Activated T-helper 2 cell treated with anti-CD3 and anti-CD28 coated beads, Interferon-gamma antibody, Interleukin-2, Interleukin-4, amounts not matched to agents 10 μg/mL and 5 μg/mL and 100 μg/mL, durations not matched to agents 14 hours and 24 hours and 36 hours (primary cell): ENCODE results near the gene DVL2. TPM values are rescaled to one million over a fixed set of nuclear protein-coding genes. Genes with fewer than 3 reads are reported as not detected.
A peak's percentile ranks its signal among the peaks of the same experiment; 100 is the strongest.
"Not testable (repeated sequence)": the region's sequence is repeated elsewhere in the genome, so short reads cannot be mapped to it uniquely, and the experiment has no call there.

Experiments used
- DNase-seq: peaks from one replicate; pipeline ENCODE4 v3.0.0; 2021; ENCODE audit warnings: low spot score
- H3K27ac Mint-ChIP-seq: one replicate; pipeline ENCODE4 v1.8.0; 2021; ENCODE audit warnings: mixed read lengths
- H3K27me3 Mint-ChIP-seq: one replicate; pipeline ENCODE4 v1.8.0; 2021; ENCODE audit warnings: low read depth, mixed read lengths
- H3K36me3 Mint-ChIP-seq: one replicate; pipeline ENCODE4 v1.8.0; 2021; ENCODE audit warnings: low read depth, mixed read lengths
- H3K4me1 Mint-ChIP-seq: one replicate; pipeline ENCODE4 v1.8.0; 2021; ENCODE audit warnings: low read depth, mixed read lengths
- H3K4me3 Mint-ChIP-seq: one replicate; pipeline ENCODE4 v1.8.0; 2021; ENCODE audit warnings: low read depth, mild to moderate bottlenecking, moderate library complexity, mixed read lengths
- H3K9me3 Mint-ChIP-seq: one replicate; pipeline ENCODE4 v1.8.0; 2021; ENCODE audit warnings: mixed read lengths
- intact Hi-C: fragments of 100-400 bp; cut with micrococcal nuclease; formaldehyde crosslinking; loops from one replicate; pipeline ENCODE4 v1.15.1; 2023
- total RNA-seq: library from RNA; stranded (reverse); gene quantifications from 2 replicates; pipeline ENCODE4 v1.2.3, GENCODE V29; 2022

Gene DVL2
- total RNA-seq, 1 donor from 2014 or later, result 69.7 TPM

DNA sequence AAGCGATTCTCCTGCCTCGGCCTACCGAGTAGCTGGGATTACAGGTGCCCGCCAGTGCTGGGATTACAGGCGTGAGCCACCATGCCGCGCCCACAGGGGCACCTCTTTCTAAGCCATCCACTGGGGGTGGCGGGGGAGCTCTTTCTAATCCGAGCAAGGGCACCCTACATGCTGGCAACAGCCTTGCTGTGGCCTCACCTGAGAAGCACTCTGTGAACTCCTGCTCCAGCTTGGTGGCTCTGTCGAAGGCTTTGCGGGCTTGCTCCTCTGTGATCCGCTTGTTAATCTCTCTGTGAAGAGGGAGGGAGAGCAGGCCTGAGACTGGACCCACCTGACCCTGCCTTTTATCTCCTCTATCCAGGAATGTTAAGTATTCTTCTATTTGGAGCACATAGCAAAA is 43.2 kb downstream of the DVL2 start:
- Mint-ChIP-seq H3K27me3 (no peaks in the 10 kb centered on the region), H3K36me3 (no peaks in the 10 kb centered on the region), H3K9me3 (no peaks in the 10 kb centered on the region), H3K27ac (no peak overlapping the region), H3K4me3 (no peak overlapping the region), H3K4me1 (no peaks in the 10 kb centered on the region)
- intact Hi-C loops, result no loop called here
- no peak for DNase-seq

DNA sequence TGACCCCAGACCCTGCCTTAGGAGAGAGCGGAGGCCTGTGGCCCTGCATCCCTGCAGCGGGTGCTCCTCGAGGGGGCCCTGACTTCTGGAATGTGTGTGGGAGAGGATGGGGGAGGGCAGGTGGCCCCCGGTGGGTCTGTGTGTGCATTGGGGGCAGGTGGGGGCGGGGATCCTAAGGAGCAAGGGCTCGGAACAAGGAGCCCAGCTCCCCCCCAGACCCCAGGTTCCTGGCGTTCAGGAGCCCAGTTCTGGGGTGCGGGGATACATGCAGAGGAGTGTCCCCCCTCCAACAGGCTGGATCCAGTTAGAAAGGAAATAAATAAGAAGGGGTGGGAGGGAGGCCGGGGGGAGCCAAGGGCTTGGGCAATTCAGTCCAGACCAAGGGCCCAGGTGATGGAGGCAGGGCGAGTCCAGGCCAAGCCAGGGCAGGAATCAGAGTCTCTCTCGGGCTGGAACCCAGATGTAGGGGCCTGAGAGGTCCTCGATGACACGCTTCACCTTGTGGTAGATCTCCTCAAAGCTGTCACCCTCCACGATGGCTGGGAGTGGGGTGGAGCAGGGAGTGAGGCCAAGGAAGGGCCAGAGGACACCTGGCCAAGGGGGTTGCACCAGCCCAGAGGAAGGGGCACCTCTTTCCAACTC is 43.9 kb downstream of the DVL2 start:
- Mint-ChIP-seq H3K27me3 (no peaks in the 10 kb centered on the region), H3K4me3 (no peak overlapping the region), H3K36me3 (no peaks in the 10 kb centered on the region), H3K9me3 (no peaks in the 10 kb centered on the region), H3K27ac (no peak overlapping the region), H3K4me1 (no peaks in the 10 kb centered on the region)
- intact Hi-C loops, result no loop called here
- no peak for DNase-seq

DNA sequence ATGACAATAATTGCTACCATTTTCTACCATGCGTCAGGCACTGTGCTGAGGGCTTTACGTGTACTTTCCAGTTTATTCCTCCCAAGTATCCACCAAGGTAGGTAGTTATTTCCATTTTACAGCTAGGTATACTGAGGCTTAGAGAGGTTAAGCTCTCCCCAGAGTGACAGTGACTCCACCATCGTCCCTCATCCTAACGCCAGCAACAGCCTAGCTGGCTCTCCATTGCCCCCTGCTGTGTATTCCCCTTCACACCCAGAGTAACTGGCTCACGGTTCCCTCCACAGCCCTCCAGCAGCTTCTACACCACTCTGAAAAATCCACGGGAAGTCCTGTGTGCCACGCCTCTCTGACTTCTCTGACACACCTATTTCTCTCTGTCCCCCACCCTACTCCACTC is 48.1 kb downstream of the DVL2 start:
- H3K4me1 Mint-ChIP-seq, result no peaks in the 10 kb centered on the region
- H3K27me3 Mint-ChIP-seq, result no peaks in the 10 kb centered on the region
- H3K9me3 Mint-ChIP-seq, result no peaks in the 10 kb centered on the region
- intact Hi-C loops, result no loop called here
- no peak overlapping the region for H3K4me3 Mint-ChIP-seq
- H3K36me3 Mint-ChIP-seq, result no peaks in the 10 kb centered on the region
- no peak overlapping the region for H3K27ac Mint-ChIP-seq
- DNase-seq, result no peak

DNA sequence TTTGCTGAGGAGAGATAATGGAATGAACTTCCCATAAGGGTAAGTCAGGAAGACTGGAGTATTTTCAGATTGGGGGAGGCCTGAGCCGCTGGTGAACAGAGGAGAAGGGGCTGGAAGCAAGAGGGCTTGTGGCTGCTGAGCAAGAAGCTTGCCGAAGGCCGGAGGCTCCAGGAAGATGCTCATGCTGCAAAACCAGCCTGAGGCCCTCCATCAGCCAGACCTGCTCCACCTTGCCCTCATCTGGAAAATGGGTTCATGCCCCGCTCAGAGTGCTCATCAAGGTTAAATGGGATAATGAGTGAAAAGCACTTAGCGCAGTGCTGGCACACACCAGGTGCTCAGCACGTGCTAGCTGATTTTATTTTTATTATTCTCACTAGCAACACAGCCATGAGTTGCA is 49.7 kb downstream of the DVL2 start:
- H3K27me3 Mint-ChIP-seq, result no peaks in the 10 kb centered on the region
- no peak for DNase-seq
- no peaks in the 10 kb centered on the region for H3K9me3 Mint-ChIP-seq
- H3K4me1 Mint-ChIP-seq, result no peaks in the 10 kb centered on the region
- H3K4me3 Mint-ChIP-seq, result no peak overlapping the region
- H3K27ac Mint-ChIP-seq, result no peak overlapping the region
- intact Hi-C loops, result no loop called here
- no peaks in the 10 kb centered on the region for H3K36me3 Mint-ChIP-seq

DNA sequence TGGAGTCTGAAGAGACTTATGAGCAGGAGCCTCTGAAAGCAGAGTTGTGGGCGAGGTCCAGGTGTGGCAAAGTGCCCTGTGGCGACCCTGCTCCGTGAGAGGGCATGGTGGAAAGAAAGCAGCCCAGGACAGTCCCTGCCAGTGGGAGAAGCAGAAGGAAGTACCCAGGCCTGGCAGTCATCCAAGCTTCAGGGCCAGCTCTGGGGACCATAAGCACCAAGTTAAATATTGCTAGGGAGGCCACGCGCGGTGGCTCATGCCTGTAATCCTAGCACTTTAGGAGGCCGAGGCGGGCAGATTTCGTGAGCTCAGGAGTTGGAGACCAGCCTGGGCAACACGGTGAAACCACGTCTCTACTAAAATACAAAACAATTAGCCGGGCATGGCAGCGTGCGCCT is 50.2 kb downstream of the DVL2 start:
- Mint-ChIP-seq H3K27me3 (no peaks in the 10 kb centered on the region), H3K4me1 (no peaks in the 10 kb centered on the region), H3K9me3 (no peaks in the 10 kb centered on the region), H3K4me3 (no peak overlapping the region), H3K27ac (no peak overlapping the region), H3K36me3 (no peaks in the 10 kb centered on the region)
- no peak for DNase-seq
- intact Hi-C loops, result no loop called here

DNA sequence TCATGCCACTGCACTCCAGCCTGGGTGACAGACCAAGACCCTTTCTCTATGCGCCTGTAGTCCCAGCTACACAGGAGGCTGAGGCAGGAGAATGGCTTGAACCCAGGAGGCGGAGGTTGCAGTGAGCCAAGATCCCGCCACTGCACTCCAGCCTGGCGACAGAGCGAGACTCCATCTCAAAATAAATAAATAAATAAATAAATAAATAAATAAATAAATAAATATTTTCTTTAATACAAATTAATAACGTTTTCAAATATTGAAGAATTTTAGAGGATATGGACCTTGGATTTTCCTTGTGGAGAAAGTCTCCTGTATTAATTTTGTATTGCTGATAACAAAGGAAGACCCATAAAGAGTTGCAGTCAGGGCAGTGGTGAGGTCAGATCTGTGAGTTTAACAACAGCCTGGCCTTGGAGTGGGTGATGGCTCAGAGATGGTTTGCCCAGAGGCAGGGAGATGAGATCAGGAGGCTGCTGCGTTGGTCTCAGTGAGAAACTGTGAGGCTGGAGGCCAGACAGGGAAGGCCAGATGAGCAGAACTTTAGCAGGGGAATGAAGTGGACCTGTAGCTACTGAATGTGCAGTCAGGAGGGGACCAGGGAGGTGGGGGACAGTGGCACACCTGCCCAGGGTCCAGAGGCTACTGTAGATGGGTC is 50.8 kb downstream of the DVL2 start:
- intact Hi-C loops, result no loop called here
- Mint-ChIP-seq H3K27ac (no peak overlapping the region), H3K4me1 (no peaks in the 10 kb centered on the region), H3K36me3 (no peaks in the 10 kb centered on the region), H3K4me3 (no peak overlapping the region), H3K9me3 (no peaks in the 10 kb centered on the region), H3K27me3 (no peaks in the 10 kb centered on the region)
- no peak for DNase-seq

DNA sequence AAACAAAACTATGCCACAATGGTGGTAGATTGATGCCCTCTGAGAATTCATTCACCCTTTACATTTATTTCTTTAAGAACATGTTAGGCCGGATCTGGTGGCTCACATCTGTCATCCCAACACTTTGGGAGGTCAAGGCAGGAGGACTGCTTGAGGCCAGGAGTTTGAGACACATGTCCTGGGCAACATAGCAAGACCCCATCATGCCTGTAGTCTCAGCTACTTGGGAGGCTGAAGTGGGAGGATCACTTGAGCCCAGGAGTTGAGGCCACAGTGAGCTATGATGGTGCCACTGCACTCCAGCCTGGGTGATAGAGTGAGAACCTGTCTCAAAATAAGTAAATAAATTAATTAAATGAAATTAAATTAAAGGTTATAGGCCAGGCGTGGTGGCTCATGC is 52.2 kb downstream of the DVL2 start:
- H3K4me3 Mint-ChIP-seq, H3K27ac Mint-ChIP-seq, H3K36me3 Mint-ChIP-seq, H3K4me1 Mint-ChIP-seq, H3K9me3 Mint-ChIP-seq, DNase-seq, H3K27me3 Mint-ChIP-seq, intact Hi-C loops: not testable (repeated sequence)

DNA sequence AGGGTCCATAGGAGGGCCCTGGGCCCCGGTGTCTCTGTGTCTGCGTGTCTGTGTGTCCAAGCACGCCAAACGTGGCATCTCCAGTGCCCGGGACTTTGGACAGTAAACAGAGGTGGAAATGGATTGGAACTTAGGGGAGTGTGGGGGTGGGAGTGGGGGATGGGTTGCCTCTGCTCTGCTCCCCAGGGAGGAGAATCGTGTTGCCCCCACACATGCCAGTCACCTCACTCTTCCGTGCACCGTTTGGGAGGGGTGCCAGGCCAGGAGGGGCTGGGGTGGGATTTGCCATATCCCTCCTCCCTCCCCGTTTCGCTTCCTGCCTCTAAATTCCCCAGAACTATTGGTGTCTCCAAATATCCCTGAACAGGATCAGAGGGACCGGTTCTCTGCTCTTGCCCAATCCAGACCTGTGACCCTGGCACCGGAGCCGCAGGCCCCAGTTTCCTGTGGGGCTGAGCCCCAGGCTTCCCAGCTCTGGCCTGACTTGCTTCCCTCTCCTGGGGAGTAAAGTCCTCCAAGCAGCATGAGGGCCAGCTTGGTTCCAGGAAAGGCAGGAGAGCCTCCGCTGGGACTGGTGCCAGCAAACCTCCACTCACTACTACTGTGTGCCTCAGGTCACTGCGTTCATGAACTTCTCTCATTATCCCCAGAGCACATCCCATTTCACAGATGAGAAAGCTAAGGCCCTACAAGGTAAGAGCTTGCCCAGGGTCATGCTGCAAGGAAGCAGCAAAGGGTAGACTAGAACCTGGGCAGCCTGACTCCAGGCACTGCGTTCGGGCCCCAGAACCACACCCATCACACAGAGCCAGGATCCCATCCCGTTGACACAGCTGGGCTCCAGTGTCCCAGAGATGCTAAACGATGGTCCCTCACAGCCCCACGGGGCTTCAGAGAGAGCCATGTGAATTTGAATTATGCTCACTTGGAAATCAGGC is 54.7 kb downstream of the DVL2 start, which contains the start of gene ASGR1:
Gene ASGR1, minus strand, starts transcription at position 54 of the 938 bp plus-strand sequence. CDS start 807 bp downstream, outside the sequence.
- Mint-ChIP-seq H3K4me3 (peak within 1 kb of the TSS; percentile 64), H3K4me1 (peaks cover 9% of the 10 kb centered on the region), H3K27me3 (peaks cover 7% of the 10 kb centered on the region), H3K36me3 (no peaks in the 10 kb centered on the region), H3K9me3 (no peaks in the 10 kb centered on the region), H3K27ac (no peak within 1 kb of the TSS)
- intact Hi-C loops, result no loop called here
- DNase-seq, result no peak

DNA sequence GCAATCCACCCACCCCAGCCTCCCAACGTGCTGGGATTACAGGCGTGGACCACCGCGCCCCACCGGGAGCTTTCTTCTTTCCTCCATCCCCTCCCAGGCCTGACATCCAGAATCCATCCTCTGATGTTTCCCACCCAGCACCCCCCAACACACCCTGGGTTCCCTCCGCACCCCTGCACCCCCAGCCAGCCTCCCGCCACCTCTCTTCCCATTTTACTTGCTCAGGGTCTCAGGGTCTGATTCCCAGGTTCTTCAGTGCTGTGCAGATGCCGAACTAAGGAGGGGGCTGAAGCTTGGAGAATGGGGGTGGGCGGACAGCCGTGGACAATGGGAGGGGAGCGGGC is 55.4 kb downstream of the DVL2 start:
- Mint-ChIP-seq H3K27ac (no peak overlapping the region), H3K27me3 (peaks cover 7% of the 10 kb centered on the region), H3K4me1 (peaks cover 9% of the 10 kb centered on the region), H3K4me3 (no peak overlapping the region), H3K9me3 (no peaks in the 10 kb centered on the region), H3K36me3 (no peaks in the 10 kb centered on the region)
- intact Hi-C loops, result no loop called here
- DNase-seq, result no peak

DNA sequence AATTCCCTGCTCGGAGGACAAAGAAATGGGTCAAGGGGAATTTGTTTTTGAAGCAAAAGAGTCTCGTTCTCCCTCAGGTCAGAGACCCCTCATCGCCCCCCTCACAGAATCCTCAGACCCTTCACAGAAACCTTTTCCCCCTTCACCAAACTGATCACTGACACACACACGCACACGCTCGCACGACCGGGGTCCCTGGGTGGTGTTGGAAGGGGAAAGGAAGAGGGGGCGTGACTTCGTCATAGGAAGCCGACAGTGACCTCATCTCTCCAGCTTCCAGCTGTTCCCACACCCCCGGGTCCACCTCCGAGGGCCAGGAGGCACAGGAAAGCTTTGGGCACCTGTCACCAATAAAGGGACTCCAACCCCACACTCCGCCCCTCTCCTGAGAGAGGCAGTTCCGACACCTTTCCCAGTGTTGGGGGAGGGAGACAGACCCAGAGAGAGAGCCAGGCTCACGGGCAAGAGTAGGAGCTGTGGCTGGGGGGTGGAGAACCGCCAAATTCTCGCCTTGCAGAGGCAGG is 56.3 kb downstream of the DVL2 start:
- Mint-ChIP-seq H3K27ac (no peak overlapping the region), H3K36me3 (no peaks in the 10 kb centered on the region), H3K4me3 (peak overlapping the region; percentile 64), H3K27me3 (peaks cover 7% of the 10 kb centered on the region), H3K4me1 (peaks cover 9% of the 10 kb centered on the region), H3K9me3 (no peaks in the 10 kb centered on the region)
- intact Hi-C loops, result loop anchor here (2.0 kb wide), 1 partner anchor 131 kb away; no protein-coding TSS in a partner anchor
- DNase-seq, result no peak

DNA sequence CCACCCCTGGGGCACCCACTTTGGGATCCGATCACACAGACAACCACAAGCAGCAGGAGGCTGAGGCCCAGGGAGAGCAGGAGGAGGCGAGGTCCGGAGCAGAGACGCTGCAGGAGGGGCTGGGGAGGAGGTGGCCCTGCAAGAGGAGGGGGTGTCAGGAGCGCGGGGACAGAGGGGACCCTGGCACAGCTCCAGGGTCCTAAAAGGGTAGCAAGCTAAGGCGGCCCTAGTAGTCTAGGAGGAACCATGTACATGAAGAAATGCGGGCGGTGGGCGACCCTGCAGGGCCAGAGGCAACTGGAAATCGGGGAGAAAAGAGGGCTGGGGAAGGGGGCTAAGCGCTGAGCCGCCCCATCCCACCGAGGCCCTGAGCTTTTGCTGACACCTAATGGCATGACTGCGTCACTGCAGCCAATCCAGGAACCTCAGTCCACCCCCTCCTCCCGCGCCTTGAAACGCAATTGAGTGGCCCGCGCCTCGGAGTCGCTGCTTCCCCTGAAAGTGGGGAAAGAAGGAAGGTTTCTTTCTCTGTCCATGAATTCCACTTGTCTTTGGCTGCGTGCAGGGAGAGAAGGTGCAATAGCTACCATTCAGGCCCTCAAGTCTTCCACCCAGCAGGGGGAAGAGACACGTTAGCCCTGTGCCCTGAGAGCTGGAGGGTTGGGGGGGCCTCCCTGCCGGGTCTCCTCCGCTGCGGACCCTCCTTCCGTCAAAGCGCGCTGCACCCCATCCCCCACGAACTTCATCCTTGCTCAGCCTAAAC is 56.9 kb downstream of the DVL2 start:
- no peak overlapping the region for H3K27ac Mint-ChIP-seq
- peak overlapping the region; percentile 64 for H3K4me3 Mint-ChIP-seq
- H3K36me3 Mint-ChIP-seq, result no peaks in the 10 kb centered on the region
- no peaks in the 10 kb centered on the region for H3K9me3 Mint-ChIP-seq
- peaks cover 11% of the 10 kb centered on the region for H3K27me3 Mint-ChIP-seq
- DNase-seq, result peak; percentile 54
- intact Hi-C loops, result loop anchor here (2.0 kb wide), 1 partner anchor 131 kb away; no protein-coding TSS in a partner anchor
- peaks cover 9% of the 10 kb centered on the region for H3K4me1 Mint-ChIP-seq

DNA sequence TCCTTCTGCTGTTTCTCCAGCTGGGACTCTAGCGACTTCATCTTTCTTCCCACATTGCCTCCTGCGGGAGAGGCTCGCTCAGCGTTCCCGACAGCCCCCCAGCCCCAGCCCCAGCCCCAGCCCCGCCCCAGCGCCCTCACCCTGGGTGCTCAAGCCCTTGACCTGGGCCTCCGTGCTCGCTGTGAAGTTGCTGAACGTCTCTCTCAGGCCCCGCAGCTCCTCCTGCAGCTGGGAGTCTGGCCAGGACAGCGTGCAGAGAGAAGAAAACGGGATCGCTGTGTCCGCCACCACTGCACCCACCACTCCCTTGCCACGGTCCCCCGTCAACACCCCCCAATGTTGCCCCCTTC is 57.5 kb downstream of the DVL2 start:
- intact Hi-C loops, result loop anchor here (2.0 kb wide), 1 partner anchor 130 kb away; no protein-coding TSS in a partner anchor
- Mint-ChIP-seq H3K27ac (no peak overlapping the region), H3K4me3 (no peak overlapping the region), H3K4me1 (peaks cover 9% of the 10 kb centered on the region), H3K9me3 (no peaks in the 10 kb centered on the region), H3K36me3 (no peaks in the 10 kb centered on the region), H3K27me3 (peaks cover 11% of the 10 kb centered on the region)
- DNase-seq, result no peak
